Stimulated activated CD4-positive, alpha-beta T cell treated with anti-CD3 and anti-CD28 coated beads, Interleukin-12 subunit alpha, Interleukin-12 subunit beta, amount 100 ng/mL, for 4 hours (primary cell): Measurements from ENCODE around the gene IFT57.
"Not testable (repeated sequence)": the region's sequence is repeated elsewhere in the genome, so short reads cannot be mapped to it uniquely, and the experiment has no call there.

ENCODE experiments used
- DNase-seq: peaks from one replicate; pipeline ENCODE4 v3.0.0-alpha.2; 2020

IFT57 gene

GRCh38 chr3:108221911-108222852, at the start of gene IFT57:
IFT57 (minus strand) TSS chr3:108222424; CDS start chr3:108222322, 102 bp downstream.
- peak; percentile 89 for DNase-seq

GRCh38 chr3:108271626-108272025, 49.4 kb upstream of the IFT57 start:
- no peak for DNase-seq

GRCh38 chr3:108268235-108268634, 46.0 kb upstream of the IFT57 start:
- not testable (repeated sequence) for DNase-seq

- not testable (repeated sequence) for DNase-seq
Observed at GRCh38 chr3:108264534-108265298, 42.5 kb upstream of the IFT57 start.

- no peak for DNase-seq
Observed at GRCh38 chr3:108255131-108255530, 32.9 kb upstream of the IFT57 start.

GRCh38 chr3:108251844-108252243, 29.6 kb upstream of the IFT57 start:
- DNase-seq = no peak

GRCh38 chr3:108251265-108251664, 29.0 kb upstream of the IFT57 start:
- DNase-seq = no peak

- no peak for DNase-seq
Observed at GRCh38 chr3:108250626-108251025, 28.4 kb upstream of the IFT57 start.

GRCh38 chr3:108243243-108243642, 21.0 kb upstream of the IFT57 start:
- no peak for DNase-seq

GRCh38 chr3:108242776-108243175, 20.6 kb upstream of the IFT57 start:
- DNase-seq = no peak

GRCh38 chr3:108241721-108242120, 19.5 kb upstream of the IFT57 start:
- DNase-seq = no peak

GRCh38 chr3:108241146-108241545, 18.9 kb upstream of the IFT57 start:
- no peak for DNase-seq

- no peak for DNase-seq
Observed at GRCh38 chr3:108239082-108239481, 16.9 kb upstream of the IFT57 start.

- DNase-seq = no peak
Observed at GRCh38 chr3:108235290-108235689, 13.1 kb upstream of the IFT57 start.

GRCh38 chr3:108234387-108234957, 12.2 kb upstream of the IFT57 start:
- DNase-seq = no peak

GRCh38 chr3:108228286-108228685, 6.1 kb upstream of the IFT57 start:
- no peak for DNase-seq

GRCh38 chr3:108227131-108227530, 4.9 kb upstream of the IFT57 start:
- no peak for DNase-seq

GRCh38 chr3:108225221-108225620, 3.0 kb upstream of the IFT57 start:
- DNase-seq = no peak

- no peak for DNase-seq
Observed at GRCh38 chr3:108223928-108224327, 1.7 kb upstream of the IFT57 start.

- DNase-seq = no peak
Observed at GRCh38 chr3:108222853-108223565, 785 bp upstream of the IFT57 start.

GRCh38 chr3:108221393-108221792, 831 bp downstream of the IFT57 start:
- no peak for DNase-seq

GRCh38 chr3:108219336-108219735, 2.9 kb downstream of the IFT57 start:
- no peak for DNase-seq

GRCh38 chr3:108218811-108219210, 3.4 kb downstream of the IFT57 start:
- DNase-seq = no peak
